ENCODE measurements around the gene PSMB9. TPM values are rescaled to one million over a fixed set of nuclear protein-coding genes. Genes with fewer than 3 reads are reported as not detected.
A peak's percentile ranks its signal among the peaks of the same experiment; 100 is the strongest.

PSMB9 gene
- total RNA-seq, 1 donor = 114 TPM

DNA sequence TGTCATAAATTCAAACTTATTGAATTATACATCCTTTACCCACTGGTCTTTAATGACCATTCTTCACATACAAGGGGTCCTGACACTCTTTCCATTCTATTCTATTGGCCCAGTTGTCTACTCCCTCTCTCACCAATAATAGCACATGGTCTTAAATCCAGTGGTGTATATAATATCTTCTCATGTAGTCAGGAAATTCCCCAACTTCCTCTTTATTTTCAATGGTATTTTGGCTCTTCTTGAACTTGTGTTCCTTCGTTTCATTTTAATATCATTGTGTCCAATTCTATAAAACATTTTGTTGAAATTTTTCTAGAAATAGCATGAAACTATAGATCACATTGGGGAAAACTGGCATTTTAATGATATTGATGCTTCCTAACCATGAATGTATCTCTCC, 36.8 kb downstream of the PSMB9 start:
- DNase-seq (ENCODE audit: low read depth in 2 of 3, low spot score in 2 of 3) = peak in 1 of 3 donors; percentile 18

DNA sequence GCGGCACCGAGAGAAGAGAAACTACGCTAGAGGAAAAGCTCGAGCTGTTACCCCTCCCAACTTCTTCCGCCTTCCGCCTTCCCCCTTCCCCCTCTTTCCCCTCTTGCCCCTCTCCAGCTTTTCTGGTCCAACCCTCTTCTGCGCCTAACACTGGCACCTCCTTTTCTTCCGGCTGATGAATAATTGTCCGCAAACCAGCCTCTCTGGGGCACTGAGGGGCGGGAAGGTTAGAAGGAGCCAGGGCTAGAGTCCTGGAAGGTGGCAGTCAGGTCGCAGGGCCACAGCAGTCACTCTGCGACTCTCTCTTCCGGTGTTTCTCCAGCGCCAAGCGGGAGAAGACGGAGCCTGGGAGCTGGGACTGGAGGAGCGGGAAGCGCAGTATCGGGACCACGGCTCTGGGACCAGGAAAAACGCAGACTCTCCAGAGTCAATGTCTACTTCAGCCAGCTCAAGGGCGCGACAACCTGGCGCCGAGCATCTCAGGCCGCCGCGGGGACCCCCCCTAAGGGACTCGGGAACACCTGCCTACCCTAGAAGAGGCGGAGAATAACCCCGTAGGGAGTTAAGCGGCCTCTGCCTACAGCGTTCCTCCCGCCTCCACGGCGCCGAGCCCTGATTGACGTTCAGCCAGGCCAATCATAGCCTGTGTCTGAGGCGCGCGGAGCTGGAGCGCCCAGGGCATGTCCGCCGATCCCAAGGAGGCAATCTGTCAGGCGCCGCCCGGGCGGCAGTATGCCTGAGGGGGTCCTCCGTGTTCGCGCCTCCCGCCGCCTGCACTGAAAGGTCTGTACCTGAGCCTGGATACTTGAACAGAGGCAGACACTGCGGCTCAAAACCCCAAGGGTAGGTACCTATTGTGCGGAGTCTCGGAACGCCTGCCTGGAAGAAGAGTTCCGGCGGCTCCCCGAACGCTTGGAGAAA, 40.4 kb downstream of the PSMB9 start:
- DNase-seq (ENCODE audit: low read depth in 2 of 3, low spot score in 2 of 3) = peak; percentile 92 to 94 (median 92)

DNA sequence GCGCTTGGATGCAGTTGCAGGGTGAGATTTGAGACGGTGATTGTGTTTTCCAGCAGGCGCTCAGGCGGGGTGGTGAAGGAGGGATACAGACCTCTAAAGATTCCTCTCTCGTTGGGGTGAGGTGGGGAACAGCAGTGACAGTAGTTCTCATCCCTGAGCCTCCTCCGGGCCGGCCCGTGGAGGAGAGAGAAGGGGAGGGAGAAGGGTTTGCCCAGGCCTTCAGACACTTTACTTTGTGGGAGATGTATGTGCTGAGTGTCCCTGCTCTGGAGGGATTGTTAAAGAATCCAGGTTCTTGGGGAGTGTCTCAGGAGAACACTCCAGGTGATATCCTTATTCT, 41.0 kb downstream of the PSMB9 start:
- no peak for DNase-seq (ENCODE audit: low read depth in 2 of 3, low spot score in 2 of 3)

GRCh38 chr6:32903952-32904351, 50.0 kb downstream of the PSMB9 start:
- DNase-seq (ENCODE audit: low read depth in 2 of 3, low spot score in 2 of 3) = no peak

GRCh38 chr6:32905078-32905477, 51.1 kb downstream of the PSMB9 start:
- no peak for DNase-seq (ENCODE audit: low read depth in 2 of 3, low spot score in 2 of 3)

DNA sequence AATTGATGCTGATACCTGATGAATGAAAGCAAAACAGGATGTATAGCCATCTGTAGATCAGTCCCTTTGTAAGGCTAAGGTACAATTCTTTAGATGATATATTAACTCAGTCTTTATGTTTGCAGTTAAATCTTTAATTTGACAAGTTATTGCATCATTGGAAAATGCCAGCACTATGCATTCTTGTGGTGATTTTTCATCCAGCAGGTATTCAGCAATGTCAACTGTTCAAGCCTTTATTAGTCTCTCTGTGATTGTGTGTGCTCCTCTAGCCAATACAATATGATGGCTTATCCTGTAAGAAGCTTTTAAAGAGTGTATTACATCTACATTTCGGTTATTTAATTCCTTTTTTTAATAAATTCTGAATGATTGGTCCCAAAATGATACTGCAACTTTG, 52.5 kb downstream of the PSMB9 start:
- DNase-seq (ENCODE audit: low read depth in 2 of 3, low spot score in 2 of 3) = no peak

DNA sequence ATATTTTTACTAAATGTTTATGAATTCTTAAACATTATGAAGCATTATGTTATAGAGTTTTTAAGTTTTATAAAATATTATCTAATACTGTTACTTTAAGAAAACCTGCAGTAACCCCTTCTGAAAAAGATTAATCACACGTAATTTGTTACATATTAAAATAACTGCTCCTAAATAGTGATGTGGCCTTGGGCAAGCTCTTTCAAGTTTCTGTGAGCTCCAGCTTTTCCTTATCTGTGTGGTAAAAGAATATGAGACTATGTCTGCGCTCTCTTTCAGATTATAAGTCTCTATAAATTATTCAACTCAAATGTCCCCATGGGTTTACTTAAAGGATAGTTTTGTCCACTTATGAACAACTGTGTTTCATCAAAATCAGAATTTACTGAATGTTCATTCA, 54.9 kb downstream of the PSMB9 start:
- no peak for DNase-seq (ENCODE audit: low read depth in 2 of 3, low spot score in 2 of 3)

Small RNA genes within 50 kb of the gene (small RNA-seq; reads per million reads assigned to genes)
- not detected for gene HLA-Z

Other genes with a start within 250 kb of the PSMB9 start
- 1.6 TPM for gene HLA-DQA1, start 216.8 kb upstream of the PSMB9 start, total RNA-seq
- gene HLA-DQB1, start 187.5 kb upstream of the PSMB9 start, total RNA-seq = 2.7 TPM
- gene HLA-DQA2, start 112.8 kb upstream of the PSMB9 start, total RNA-seq = 0.27 TPM
- gene HLA-DQB2, start 90.7 kb upstream of the PSMB9 start, total RNA-seq = 3.2 TPM
- gene HLA-DOB, start 37.2 kb upstream of the PSMB9 start, total RNA-seq = 1.3 TPM
- 30.7 TPM for gene TAP2, start 15.5 kb upstream of the PSMB9 start, total RNA-seq
- gene PSMB8, start 10.1 kb upstream of the PSMB9 start, total RNA-seq = 159 TPM
- 88.1 TPM for gene TAP1, start 488 bp upstream of the PSMB9 start, total RNA-seq
- gene HLA-DMB, start 86.8 kb downstream of the PSMB9 start, total RNA-seq = 71.6 TPM
- 156 TPM for gene HLA-DMA, start 98.9 kb downstream of the PSMB9 start, total RNA-seq
- 191 TPM for gene BRD2, start 114.4 kb downstream of the PSMB9 start, total RNA-seq
- gene HLA-DOA, start 155.4 kb downstream of the PSMB9 start, total RNA-seq = 209 TPM
- 618 TPM for gene HLA-DPA1, start 219.5 kb downstream of the PSMB9 start, total RNA-seq
- 396 TPM for gene HLA-DPB1, start 221.8 kb downstream of the PSMB9 start, total RNA-seq

All from hematopoietic multipotent progenitor cell (in vitro differentiated cells).